Astrocyte (in vitro differentiated cells and primary cell): Measurements from ENCODE around the gene NRG3.

ENCODE experiments used
- CTCF ChIP-seq: IDR thresholded peaks from 2 replicates; pipeline ENCODE4 v1.5.1; 2011; ENCODE audit warnings: low read depth, mild to moderate bottlenecking, inconsistent platforms, low read length, moderate library complexity; ENCODE audit not compliant: insufficient read depth
- EZH2 ChIP-seq: IDR thresholded peaks from 2 replicates; pipeline ENCODE4 v1.6.1; 2012; ENCODE audit warnings: mild to moderate bottlenecking, low read length, inconsistent platforms; ENCODE audit not compliant: insufficient read depth

- no peak for TF ChIP-seq CTCF
- TF ChIP-seq EZH2: no peak
Observed at GRCh38 chr10:82221056-82221455, 346.1 kb downstream of the NRG3 start.
